ENCODE results near the gene POLR1G.
"Not testable (repeated sequence)": the region's sequence is repeated elsewhere in the genome, so short reads cannot be mapped to it uniquely, and the experiment has no call there.

Gene POLR1G

GRCh38 chr19:45400192-45400591 is 6.3 kb upstream of the POLR1G start:
- no peak for DNase-seq (ENCODE audit: low read depth, low spot score)

DNA sequence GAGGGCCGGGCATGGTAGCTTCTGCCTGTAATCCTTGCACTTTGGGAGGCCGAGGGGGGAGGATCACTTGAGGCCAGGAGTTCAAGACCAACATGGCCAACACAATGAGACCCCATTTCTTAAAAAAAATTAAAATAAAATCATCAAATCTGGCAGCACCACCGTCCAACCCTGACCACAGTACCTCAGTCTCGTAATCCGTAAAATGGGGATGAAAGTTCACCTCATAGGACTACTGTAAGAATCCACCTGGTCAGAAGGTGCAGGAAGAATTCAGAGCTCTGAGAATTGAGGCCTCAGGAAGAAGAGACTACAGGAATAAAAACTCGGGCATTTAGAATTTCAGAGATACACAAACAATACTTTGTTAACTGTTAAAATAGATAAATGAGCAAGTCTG is 4.6 kb upstream of the POLR1G start:
- no peak for DNase-seq (ENCODE audit: low read depth, low spot score)

DNA sequence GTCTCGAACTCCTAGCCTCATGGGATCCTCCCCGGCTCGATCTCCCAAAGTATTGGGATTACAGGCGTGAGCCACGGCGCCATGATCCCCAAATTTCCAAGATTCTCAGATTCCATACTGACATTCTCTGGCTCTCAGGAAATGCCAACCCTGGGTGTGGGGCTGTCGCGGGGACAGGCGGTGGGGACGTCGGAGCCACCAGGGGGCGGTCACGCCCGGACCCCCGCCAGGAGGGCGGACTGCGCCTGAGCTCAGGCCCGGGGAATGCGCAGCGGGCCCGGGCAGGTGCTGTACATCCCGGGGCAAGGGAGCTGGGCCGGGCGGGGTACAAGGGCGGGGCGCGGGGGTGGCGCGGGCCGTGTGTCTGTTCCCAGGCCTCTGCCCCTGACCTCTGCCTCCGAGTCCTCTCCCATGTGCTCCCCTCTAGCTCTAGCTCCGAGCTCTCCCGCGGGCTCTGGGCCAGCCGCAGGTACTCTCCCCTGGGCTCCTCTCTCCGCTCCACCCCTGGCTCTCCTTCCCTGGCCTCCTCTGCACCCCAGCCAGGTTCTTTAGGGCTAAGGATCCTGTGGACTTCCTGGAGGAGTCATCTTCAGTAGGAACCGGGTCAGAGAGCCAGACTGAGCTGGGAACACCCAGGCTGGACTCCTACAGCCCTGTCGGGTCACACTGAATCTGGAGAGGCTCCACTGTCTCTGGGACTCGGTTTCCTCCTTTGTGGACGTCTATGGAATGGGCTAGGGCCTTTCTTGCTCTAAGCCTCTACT is 4.0 kb upstream of the POLR1G start:
- peak; percentile 90 for DNase-seq (ENCODE audit: low read depth, low spot score)

DNA sequence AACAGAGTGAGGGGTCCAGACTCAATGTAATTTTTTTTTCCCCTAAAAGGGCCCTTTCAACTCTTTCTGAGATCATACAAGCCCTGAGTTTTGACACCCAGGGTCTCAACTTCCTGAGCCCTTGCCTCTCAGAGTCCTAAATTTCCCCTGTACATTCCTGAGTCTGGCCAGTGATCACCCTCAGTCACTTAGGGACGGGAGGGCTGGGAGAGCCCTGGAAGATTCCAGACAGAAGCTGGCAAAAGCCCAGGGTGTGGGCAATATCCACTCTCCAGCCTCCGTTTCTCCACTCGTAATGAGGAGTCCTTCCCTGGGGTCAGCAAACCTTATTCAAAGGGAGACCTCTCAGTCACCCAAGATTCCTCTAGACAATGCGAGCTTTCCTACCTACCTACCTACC is 3.2 kb upstream of the POLR1G start:
- DNase-seq (ENCODE audit: low read depth, low spot score), result no peak

- DNase-seq (ENCODE audit: low read depth, low spot score), result peak; percentile 85
Observed at GRCh38 chr19:45403781-45404556, 2.5 kb upstream of the POLR1G start.

DNA sequence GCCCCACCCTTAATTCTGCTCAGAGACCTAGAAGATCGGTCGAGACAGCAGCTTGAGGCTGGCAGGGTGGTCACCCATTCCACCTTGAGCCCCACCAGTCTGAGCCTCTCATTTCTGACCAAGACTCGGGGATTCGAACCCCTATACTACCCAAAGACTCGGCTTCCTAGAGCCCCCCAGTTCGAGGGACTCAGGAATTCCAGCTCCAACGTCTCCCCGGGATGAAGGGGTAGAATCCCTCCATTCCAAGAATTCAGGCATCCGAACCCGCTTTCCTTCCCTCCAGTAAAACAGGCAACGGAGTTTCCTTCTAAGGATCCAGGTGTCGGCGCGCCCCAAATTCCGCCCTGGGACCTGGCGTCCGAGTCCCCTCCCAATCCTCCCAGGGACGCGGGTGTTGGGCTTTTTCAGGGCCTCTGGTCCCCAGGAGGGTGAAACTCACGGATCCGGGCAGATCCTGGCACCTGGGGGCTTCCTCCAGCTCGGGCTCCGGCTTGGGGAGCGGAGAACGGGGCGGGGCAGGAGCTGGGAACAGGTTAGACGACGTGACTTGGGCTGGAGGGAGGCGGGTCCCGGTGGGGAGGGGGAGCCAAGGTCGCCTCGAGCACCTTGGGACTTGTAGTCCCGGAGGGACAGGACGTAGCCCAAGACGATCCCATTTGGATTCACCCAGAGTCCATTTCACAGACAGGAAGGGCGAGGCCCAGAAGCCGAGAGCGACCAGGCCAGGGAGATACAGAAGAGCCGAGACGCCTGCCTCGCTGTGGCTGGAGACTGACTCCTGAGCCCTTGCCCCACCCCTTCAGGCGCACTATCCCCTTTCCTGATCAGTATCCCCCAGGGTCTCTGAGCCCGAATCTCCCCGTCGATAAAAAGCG is 1.6 kb upstream of the POLR1G start, which contains the start of gene PPP1R13L:
PPP1R13L (minus strand) TSS at position 513 of the 878 bp plus-strand sequence. CDS start 6,751 bp downstream, outside the sequence.
- peak; percentile 97 for DNase-seq (ENCODE audit: low read depth, low spot score)

DNA sequence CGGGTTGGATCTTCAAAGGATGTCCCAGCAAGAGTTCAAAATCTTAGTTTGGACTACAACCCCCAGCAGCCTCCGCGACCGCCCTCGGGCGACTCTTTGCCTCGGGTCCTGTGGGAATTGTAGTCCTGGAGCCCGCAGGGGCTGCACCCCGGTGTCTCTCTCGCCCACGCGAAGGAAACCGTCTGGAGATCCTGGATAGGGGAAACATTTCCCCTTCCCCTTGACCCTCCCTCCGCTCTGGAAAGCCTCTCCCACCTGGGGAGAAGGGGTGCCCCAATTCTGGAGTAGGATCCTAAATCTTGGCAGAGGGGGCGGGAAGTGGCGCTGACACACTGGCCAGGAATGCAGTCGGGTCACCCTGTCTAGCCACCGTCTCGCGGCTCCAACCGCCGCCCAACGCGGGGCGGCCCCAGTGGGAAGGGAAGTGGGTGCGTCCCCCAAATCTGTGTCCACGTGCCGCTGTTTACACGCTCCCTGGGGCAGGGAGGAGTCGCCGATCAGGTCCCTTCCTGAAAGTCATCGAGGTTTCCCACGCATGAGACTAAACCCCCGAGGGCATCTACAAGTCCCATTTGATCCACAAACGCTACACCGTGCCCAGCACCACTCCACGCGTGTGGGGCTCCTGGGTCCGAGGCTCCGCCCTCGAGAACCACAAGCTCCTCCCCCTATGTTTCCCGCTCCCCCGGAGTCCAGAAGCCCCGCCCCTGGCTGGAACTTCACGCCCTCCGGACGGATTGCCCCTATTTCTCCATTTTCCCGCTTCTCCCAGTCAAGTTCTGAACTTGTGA is 814 bp upstream of the POLR1G start:
- DNase-seq (ENCODE audit: low read depth, low spot score), result peak; percentile 96

- DNase-seq (ENCODE audit: low read depth, low spot score), result no peak
Observed at GRCh38 chr19:45407091-45407375, 589 bp downstream of the POLR1G start.

- not testable (repeated sequence) for DNase-seq (ENCODE audit: low read depth, low spot score)
Observed at GRCh38 chr19:45407585-45407984, 1.1 kb downstream of the POLR1G start.

DNA sequence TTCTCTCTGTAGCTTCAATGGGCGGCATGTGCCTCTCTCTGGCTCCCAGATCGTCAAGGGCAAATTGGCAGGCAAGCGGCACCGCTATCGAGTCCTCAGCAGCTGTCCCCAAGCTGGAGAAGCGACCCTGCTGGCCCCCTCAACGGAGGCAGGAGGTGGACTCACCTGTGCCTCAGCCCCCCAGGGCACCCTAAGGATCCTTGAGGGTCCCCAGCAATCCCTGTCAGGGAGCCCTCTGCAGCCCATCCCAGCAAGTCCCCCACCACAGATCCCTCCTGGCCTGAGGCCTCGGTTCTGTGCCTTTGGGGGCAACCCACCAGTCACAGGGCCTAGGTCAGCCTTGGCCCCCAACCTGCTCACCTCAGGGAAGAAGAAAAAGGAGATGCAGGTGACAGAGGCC is 1.7 kb downstream of the POLR1G start:
- no peak for DNase-seq (ENCODE audit: low read depth, low spot score)

- DNase-seq (ENCODE audit: low read depth, low spot score), result no peak
Observed at GRCh38 chr19:45408830-45409556, 2.5 kb downstream of the POLR1G start.

DNA sequence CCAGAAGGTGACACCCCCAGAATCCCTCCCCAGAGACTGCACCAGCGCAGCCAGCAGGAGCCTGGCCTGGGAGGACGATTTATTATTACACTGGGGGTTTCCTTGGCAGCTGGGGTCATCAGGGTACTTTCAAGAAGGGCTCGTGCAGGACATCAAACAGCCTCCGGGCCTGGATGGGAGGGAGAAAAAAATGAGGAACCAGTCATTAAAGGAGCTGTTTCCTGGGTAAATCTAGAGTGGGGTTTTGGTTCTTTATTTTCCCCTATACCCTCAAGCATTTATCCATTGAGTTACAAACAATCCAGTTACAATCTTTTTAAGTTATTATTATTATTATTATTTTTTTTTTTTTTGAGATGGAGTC is 3.1 kb downstream of the POLR1G start:
- no peak for DNase-seq (ENCODE audit: low read depth, low spot score)

GRCh38 chr19:45410330-45410729 is 3.9 kb downstream of the POLR1G start:
- not testable (repeated sequence) for DNase-seq (ENCODE audit: low read depth, low spot score)

GRCh38 chr19:45413497-45413896 is 7.1 kb downstream of the POLR1G start:
- no peak for DNase-seq (ENCODE audit: low read depth, low spot score)

GRCh38 chr19:45414468-45414867 is 8.0 kb downstream of the POLR1G start:
- no peak for DNase-seq (ENCODE audit: low read depth, low spot score)

GRCh38 chr19:45417151-45417550 is 10.7 kb downstream of the POLR1G start:
- DNase-seq (ENCODE audit: low read depth, low spot score), result no peak

- DNase-seq (ENCODE audit: low read depth, low spot score), result no peak
Observed at GRCh38 chr19:45418802-45419201, 12.4 kb downstream of the POLR1G start.

- no peak for DNase-seq (ENCODE audit: low read depth, low spot score)
Observed at GRCh38 chr19:45419396-45419795, 13.0 kb downstream of the POLR1G start.

- no peak for DNase-seq (ENCODE audit: low read depth, low spot score)
Observed at GRCh38 chr19:45419895-45420294, 13.5 kb downstream of the POLR1G start.

- no peak for DNase-seq (ENCODE audit: low read depth, low spot score)
Observed at GRCh38 chr19:45420356-45420755, 13.9 kb downstream of the POLR1G start.

DNA sequence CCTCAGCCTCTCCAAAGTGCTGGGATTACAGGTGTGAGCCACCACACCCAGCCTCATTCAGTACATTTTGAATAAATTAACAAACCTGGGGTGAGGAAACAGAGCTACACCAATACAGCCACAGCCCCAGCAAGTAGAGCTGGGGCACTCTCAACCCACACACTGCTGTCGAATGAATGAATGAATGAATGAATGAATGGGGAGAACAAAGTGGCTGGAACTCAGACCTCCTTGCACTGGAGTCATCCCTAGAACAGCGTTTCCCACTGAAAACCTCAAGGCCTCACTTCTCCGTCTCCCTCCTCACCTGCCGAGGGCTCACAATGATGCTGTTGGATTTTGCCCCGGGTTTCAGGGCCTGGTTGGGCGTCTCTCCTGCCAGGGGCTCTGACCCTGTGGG is 14.4 kb downstream of the POLR1G start:
- DNase-seq (ENCODE audit: low read depth, low spot score), result no peak

Measured in ELF-1 (cell line).